ENCODE measurements around the gene SULT1B1.

SULT1B1 gene

GRCh38 chr4:69697536-69698242 lies 62.7 kb downstream of the SULT1B1 start:
- TF ChIP-seq ZNF274 (IDR thresholded peaks at IDR 0.05; ENCODE audit: low read depth, low read length): no peak
- H3K4me3 ChIP-seq (ENCODE audit: low read length): no peak overlapping the region

GRCh38 chr4:69689599-69689998 lies 70.8 kb downstream of the SULT1B1 start:
- no peak overlapping the region for H3K4me3 ChIP-seq (ENCODE audit: low read length)
- TF ChIP-seq ZNF274 (IDR thresholded peaks at IDR 0.05; ENCODE audit: low read depth, low read length): no peak

- H3K4me3 ChIP-seq (ENCODE audit: low read length): no peak overlapping the region
- TF ChIP-seq ZNF274 (IDR thresholded peaks at IDR 0.05; ENCODE audit: low read depth, low read length): no peak
Observed at GRCh38 chr4:69684804-69685203, 75.6 kb downstream of the SULT1B1 start.
